Erythroblast (primary cell): ENCODE measurements around the gene SMARCAD1.

Experiments used
- GATA1 ChIP-seq: IDR thresholded peaks from 2 replicates; pipeline ENCODE4 v1.6.1; 2011; ENCODE audit warnings: low read depth, mild to moderate bottlenecking, control low read depth, low read length, moderate library complexity
- POLR2A ChIP-seq: IDR thresholded peaks from 2 replicates; pipeline ENCODE4 v1.6.1; 2011; ENCODE audit warnings: mild to moderate bottlenecking, low read length

DNA sequence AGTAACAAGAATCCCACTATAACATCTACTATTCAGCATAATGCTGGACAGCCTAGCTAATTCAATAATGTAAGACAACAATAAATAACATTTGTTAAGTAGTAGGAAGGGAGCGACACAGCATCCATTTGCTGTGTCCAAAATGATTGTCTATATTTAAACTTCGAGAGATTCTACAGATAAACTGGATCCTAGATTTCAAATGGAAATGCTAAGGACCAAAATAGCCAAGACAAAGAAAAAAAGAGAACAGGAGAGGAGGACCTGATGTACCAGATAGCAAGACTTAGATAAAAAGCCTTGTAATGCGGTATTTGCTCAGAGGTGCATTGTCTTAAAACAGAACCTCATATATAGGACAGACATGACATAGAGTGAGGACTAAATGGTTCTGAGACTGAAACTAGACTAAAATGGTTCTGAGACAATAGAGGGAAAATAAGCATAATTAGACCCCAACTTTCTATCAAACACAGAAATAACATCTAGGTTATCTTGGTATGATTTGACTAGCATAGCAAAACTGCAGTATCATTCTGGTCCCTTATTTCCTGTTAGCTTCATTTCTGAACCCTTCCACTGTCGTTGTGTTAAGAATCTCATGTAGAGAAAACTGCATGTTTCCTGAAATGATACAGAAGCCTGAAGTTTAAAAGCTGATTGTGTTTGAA, 131.2 kb downstream of the SMARCAD1 start:
- TF ChIP-seq POLR2A (no peak), GATA1 (no peak)
